Endothelial cell of umbilical vein (primary cell): ENCODE measurements around the gene BMPR1B. TPM values are rescaled to one million over a fixed set of nuclear protein-coding genes. Genes with fewer than 3 reads are reported as not detected.

Source experiments
- BruUV-seq: library from RNA; stranded (reverse); fragments of 400-500 nt; replicated peaks from 2 replicates; lab custom pipeline; 2021; lab: Mats Ljungman, UMichigan
- CTCF ChIA-PET: fragments of 300-600, 350-600 bp; sonication (Branson Sonifier 250); formaldehyde crosslinking; loops from one replicate; lab custom pipeline; 2021; ENCODE audit warnings: antibody characterized with exemption, inconsistent platforms; lab: Charles Lee
- POLR2A ChIA-PET: fragments of 300-600, 350-600 bp; sonication (Branson Sonifier 250); formaldehyde crosslinking; loops from one replicate; lab custom pipeline; 2021; ENCODE audit warnings: antibody characterized with exemption, inconsistent platforms; lab: Charles Lee
- DNase-seq: peaks from one replicate; pipeline ENCODE4 v3.0.0-alpha.2; 2011; ENCODE audit warnings: low read depth, low spot score
- FAIRE-seq: peaks from 2 replicates; lab custom pipeline; 2011; peaks lifted over from hg19 to GRCh38; lab: Jason Lieb, UNC
- H2AFZ ChIP-seq: 2 replicates; pipeline ENCODE4 v1.6.0; 2012; ENCODE audit warnings: low read depth, low read length, control low read depth, inconsistent platforms
- H3K27ac ChIP-seq: 2 replicates; pipeline ENCODE4 v1.5.1; 2011; ENCODE audit warnings: low read depth, mild to moderate bottlenecking, control low read depth, low read length, moderate library complexity; ENCODE audit not compliant: insufficient read depth
- H3K27me3 ChIP-seq, 2 experiments: 2 replicates each; pipeline versions ENCODE4 v1.6.0 to v1.6.1; 2011; ENCODE audit warnings: low read length in 2 of 2, mixed read lengths in 1 of 2; ENCODE audit not compliant: control insufficient read depth in 2 of 2, insufficient read depth in 2 of 2
- H3K36me3 ChIP-seq, 2 experiments: 2 replicates in 1 of 2; 3 replicates in 1 of 2; pipeline ENCODE4 v1.5.1; 2011; ENCODE audit warnings: low read length in 2 of 2, mild to moderate bottlenecking in 1 of 2, moderate library complexity in 1 of 2; ENCODE audit not compliant: control insufficient read depth in 2 of 2, insufficient read depth in 2 of 2; ENCODE audit errors: extremely low read depth in 1 of 2
- H3K4me1 ChIP-seq: 3 replicates; pipeline ENCODE4 v1.5.1; 2011; ENCODE audit warnings: mild to moderate bottlenecking, low read length; ENCODE audit not compliant: control insufficient read depth, insufficient read depth; ENCODE audit errors: extremely low read depth
- H3K4me2 ChIP-seq: 2 replicates; pipeline ENCODE4 v1.6.1; 2011; ENCODE audit warnings: low read length, control low read depth, mixed read lengths; ENCODE audit not compliant: insufficient read depth
- H3K4me3 ChIP-seq, 3 experiments: fragments of 200-600 bp in 1 of 3; sonication (generic), shearing (Covaris generic) in 1 of 3; replicated peaks in 1 of 3; 2 replicates each; pipeline ENCODE4 v1.5.1; 2011 to 2016; ENCODE audit warnings: control low read depth in 3 of 3, low read length in 3 of 3, mild to moderate bottlenecking in 2 of 3, inconsistent platforms in 1 of 3, low read depth in 1 of 3, moderate library complexity in 1 of 3; ENCODE audit not compliant: insufficient read depth in 1 of 3
- H3K79me2 ChIP-seq: 2 replicates; pipeline ENCODE4 v1.6.0; 2012; ENCODE audit warnings: low read length, inconsistent platforms; ENCODE audit not compliant: control insufficient read depth, insufficient read depth
- H3K9ac ChIP-seq: replicated peaks from 2 replicates; pipeline ENCODE3; 2011; ENCODE audit warnings: low read length, control low read depth; ENCODE audit not compliant: insufficient read depth; ENCODE audit errors: extremely low read depth
- H3K9me1 ChIP-seq: replicated peaks from 3 replicates; pipeline ENCODE4 v1.6.0; 2011; ENCODE audit warnings: mild to moderate bottlenecking, low read length; ENCODE audit not compliant: control insufficient read depth, insufficient read depth; ENCODE audit errors: extremely low read depth
- H3K9me3 ChIP-seq: replicated peaks from 2 replicates; pipeline ENCODE4 v1.5.1; 2012; ENCODE audit warnings: low read length, inconsistent platforms; ENCODE audit not compliant: control insufficient read depth, insufficient read depth
- H4K20me1 ChIP-seq: replicated peaks from 2 replicates; pipeline ENCODE3; 2011; ENCODE audit warnings: mild to moderate bottlenecking, low read length; ENCODE audit not compliant: control insufficient read depth, insufficient read depth; ENCODE audit errors: extremely low read depth
- EZH2 ChIP-seq: IDR thresholded peaks from 2 replicates; pipeline ENCODE4 v1.6.1; 2012; ENCODE audit warnings: borderline replicate concordance, low read depth, mild to moderate bottlenecking, moderate library complexity, low read length, inconsistent platforms; ENCODE audit not compliant: severe bottlenecking
- FOS ChIP-seq: IDR thresholded peaks from 2 replicates; pipeline ENCODE4 v1.6.1; 2011; ENCODE audit warnings: mild to moderate bottlenecking, low read length, moderate library complexity, borderline replicate concordance; ENCODE audit not compliant: insufficient read depth
- GATA2 ChIP-seq: IDR thresholded peaks from 2 replicates; pipeline ENCODE4 v1.7.0; 2011; ENCODE audit warnings: low read depth, mild to moderate bottlenecking, moderate library complexity, mixed read lengths, low read length; ENCODE audit not compliant: insufficient read length, insufficient read depth
- JUN ChIP-seq: IDR thresholded peaks from 2 replicates; pipeline ENCODE4 v1.6.1; 2011; ENCODE audit warnings: borderline replicate concordance, low read depth; ENCODE audit not compliant: insufficient read length, insufficient read depth
- MYC ChIP-seq: IDR thresholded peaks from one replicate; pipeline ENCODE4 v1.6.1; 2011; ENCODE audit warnings: mild to moderate bottlenecking, low read depth, low read length
- POLR2A ChIP-seq: IDR thresholded peaks from 2 replicates; pipeline ENCODE4 v1.6.1; 2012; ENCODE audit warnings: low read depth, mild to moderate bottlenecking, control low read depth, low read length
- POLR2AphosphoS5 ChIP-seq: IDR thresholded peaks from 2 replicates; pipeline ENCODE4 v1.6.1; 2012; ENCODE audit warnings: low read depth, mild to moderate bottlenecking, control low read depth, low read length, moderate library complexity; ENCODE audit not compliant: insufficient read depth
- dilution Hi-C: fragments of 300-500 bp; cut with MboI; formaldehyde crosslinking; loops from one replicate; pipeline ENCODE4 v1.15.0; 2019; ENCODE audit warnings: low sequenced_read_pairs; ENCODE audit not compliant: extremely low pct_ligation_motif_present
- intact Hi-C: fragments of 100-400 bp; cut with micrococcal nuclease; formaldehyde crosslinking; loops from one replicate; pipeline ENCODE4 v1.10.0; 2022
- polyA plus RNA-seq, 4 experiments: library from polyadenylated mRNA; depleted of rRNA in 3 of 4; stranded (reverse) in 3 of 4; unstranded in 1 of 4; fragments of >200 nt; gene quantifications; 2 replicates each; pipeline versions ENCODE4 v1.2.1 to v1.2.3, GENCODE V29; 2011 to 2012; ENCODE audit warnings: missing spikeins in 1 of 4
- total RNA-seq: library from RNA; stranded (reverse); gene quantifications from 2 replicates; pipeline ENCODE4 v1.2.3, GENCODE V29; 2021
- TF ChIP-seq, protein P1 (sequence below): IDR thresholded peaks from 2 replicates; pipeline ENCODE4 v1.6.1; 2011; ENCODE audit not compliant: insufficient read depth, insufficient read length
- TF ChIP-seq, protein P2 (sequence below), 2 donors: IDR thresholded peaks; 1 replicate in 1 of 2; 2 replicates in 1 of 2; pipeline ENCODE4 v1.5.1; 2011; ENCODE audit warnings: low read length in 2 of 2, mild to moderate bottlenecking in 2 of 2, moderate library complexity in 2 of 2, control low read depth in 1 of 2, inconsistent platforms in 1 of 2, low read depth in 1 of 2; ENCODE audit not compliant: insufficient read depth in 1 of 2; ENCODE audit errors: extremely low read depth in 1 of 2

BMPR1B gene
- total and polyA plus RNA-seq, 2 donors (not counting 3 experiments of a cell fraction or from before 2014, with no cell fraction given): 0.28 to 2.1 TPM

GRCh38 chr4:94843216-94843615 lies 85.5 kb downstream of the BMPR1B start:
- Histone ChIP-seq H3K27ac (no peak overlapping the region), H3K36me3 (no peaks in the 10 kb centered on the region), H3K4me1 (no peaks in the 10 kb centered on the region), H3K9ac (no peak overlapping the region), H3K4me2 (no peak overlapping the region), H3K9me1 (no peaks in the 10 kb centered on the region), H3K9me3 (no peaks in the 10 kb centered on the region), H3K27me3 (no peaks in the 10 kb centered on the region), H3K79me2 (no peaks in the 10 kb centered on the region), H4K20me1 (no peaks in the 10 kb centered on the region), H3K4me3 (no peak overlapping the region), H2AFZ (no peak overlapping the region)
- POLR2A ChIA-PET: no interaction called here
- no peak for FAIRE-seq
- intact Hi-C loops (no loop called here), dilution Hi-C loops (no loop called here)
- DNase-seq: no peak
- TF ChIP-seq POLR2AphosphoS5: no peak
- no peak for TF ChIP-seq EZH2
- no peak for TF ChIP-seq JUN
- TF ChIP-seq MYC: no peak
- TF ChIP-seq FOS: no peak
- TF ChIP-seq, protein P1, sequence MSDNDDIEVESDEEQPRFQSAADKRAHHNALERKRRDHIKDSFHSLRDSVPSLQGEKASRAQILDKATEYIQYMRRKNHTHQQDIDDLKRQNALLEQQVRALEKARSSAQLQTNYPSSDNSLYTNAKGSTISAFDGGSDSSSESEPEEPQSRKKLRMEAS: no peak
- TF ChIP-seq GATA2: no peak
- no peak for TF ChIP-seq POLR2A
- TF ChIP-seq, protein P2, sequence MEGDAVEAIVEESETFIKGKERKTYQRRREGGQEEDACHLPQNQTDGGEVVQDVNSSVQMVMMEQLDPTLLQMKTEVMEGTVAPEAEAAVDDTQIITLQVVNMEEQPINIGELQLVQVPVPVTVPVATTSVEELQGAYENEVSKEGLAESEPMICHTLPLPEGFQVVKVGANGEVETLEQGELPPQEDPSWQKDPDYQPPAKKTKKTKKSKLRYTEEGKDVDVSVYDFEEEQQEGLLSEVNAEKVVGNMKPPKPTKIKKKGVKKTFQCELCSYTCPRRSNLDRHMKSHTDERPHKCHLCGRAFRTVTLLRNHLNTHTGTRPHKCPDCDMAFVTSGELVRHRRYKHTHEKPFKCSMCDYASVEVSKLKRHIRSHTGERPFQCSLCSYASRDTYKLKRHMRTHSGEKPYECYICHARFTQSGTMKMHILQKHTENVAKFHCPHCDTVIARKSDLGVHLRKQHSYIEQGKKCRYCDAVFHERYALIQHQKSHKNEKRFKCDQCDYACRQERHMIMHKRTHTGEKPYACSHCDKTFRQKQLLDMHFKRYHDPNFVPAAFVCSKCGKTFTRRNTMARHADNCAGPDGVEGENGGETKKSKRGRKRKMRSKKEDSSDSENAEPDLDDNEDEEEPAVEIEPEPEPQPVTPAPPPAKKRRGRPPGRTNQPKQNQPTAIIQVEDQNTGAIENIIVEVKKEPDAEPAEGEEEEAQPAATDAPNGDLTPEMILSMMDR (IDR thresholded peaks at IDR 0.05; ENCODE audit: extremely low read depth in 1 of 2, insufficient read depth in 1 of 2, low read depth in 1 of 2, low read length in 2 of 2): no peak
- CTCF ChIA-PET: interaction anchor here (1.6 kb wide), 1 partner anchor 149 kb away, joined by 3 read pairs; no protein-coding TSS in a partner anchor
- no TSS peak for BruUV-seq
